ENCODE results near the gene EPDR1. TPM values are rescaled to one million over a fixed set of nuclear protein-coding genes. Genes with fewer than 3 reads are reported as not detected.

The EPDR1 gene
- total and polyA plus RNA-seq, 4 donors: 4.3 to 12.7 (median 9.6) TPM

DNA sequence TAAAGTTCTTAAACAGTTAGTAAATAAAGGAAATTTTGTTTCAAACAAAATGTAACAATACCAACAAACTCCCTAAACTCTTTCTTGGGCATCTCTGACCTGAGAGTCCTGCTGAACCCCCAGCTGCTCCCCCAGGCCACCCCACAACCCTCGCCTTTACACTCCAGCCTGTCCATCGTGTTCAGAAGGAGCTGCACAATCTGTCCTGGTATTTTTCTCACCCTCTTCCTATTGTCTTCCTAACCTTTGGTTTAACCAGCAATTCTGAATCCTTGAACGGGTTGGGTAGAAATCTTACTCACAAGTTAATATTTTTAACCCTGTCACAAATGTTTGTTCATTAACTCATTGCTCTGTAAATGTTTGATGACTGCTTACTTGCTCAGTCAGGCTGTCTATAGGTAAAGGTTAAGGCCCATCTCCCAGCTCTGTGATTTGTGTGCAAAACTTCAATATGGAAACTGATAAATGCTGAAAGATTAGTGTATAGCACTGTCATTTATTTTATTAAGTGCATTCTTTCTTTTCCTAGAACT, 20.7 kb upstream of the EPDR1 start:
- no peak for TF ChIP-seq FOXA1 (IDR thresholded peaks at IDR 0.05)
- no peak for TF ChIP-seq EGR1 (IDR thresholded peaks at IDR 0.05; ENCODE audit: low read depth in 2 of 2)
- TF ChIP-seq, protein P1, sequence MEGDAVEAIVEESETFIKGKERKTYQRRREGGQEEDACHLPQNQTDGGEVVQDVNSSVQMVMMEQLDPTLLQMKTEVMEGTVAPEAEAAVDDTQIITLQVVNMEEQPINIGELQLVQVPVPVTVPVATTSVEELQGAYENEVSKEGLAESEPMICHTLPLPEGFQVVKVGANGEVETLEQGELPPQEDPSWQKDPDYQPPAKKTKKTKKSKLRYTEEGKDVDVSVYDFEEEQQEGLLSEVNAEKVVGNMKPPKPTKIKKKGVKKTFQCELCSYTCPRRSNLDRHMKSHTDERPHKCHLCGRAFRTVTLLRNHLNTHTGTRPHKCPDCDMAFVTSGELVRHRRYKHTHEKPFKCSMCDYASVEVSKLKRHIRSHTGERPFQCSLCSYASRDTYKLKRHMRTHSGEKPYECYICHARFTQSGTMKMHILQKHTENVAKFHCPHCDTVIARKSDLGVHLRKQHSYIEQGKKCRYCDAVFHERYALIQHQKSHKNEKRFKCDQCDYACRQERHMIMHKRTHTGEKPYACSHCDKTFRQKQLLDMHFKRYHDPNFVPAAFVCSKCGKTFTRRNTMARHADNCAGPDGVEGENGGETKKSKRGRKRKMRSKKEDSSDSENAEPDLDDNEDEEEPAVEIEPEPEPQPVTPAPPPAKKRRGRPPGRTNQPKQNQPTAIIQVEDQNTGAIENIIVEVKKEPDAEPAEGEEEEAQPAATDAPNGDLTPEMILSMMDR (IDR thresholded peaks at IDR 0.05; ENCODE audit: low read depth, low read length, missing input control): no peak
- TF ChIP-seq FOXA2 (IDR thresholded peaks at IDR 0.05): no peak
- no peak for TF ChIP-seq RAD21 (IDR thresholded peaks at IDR 0.05)
- TF ChIP-seq, protein P2, sequence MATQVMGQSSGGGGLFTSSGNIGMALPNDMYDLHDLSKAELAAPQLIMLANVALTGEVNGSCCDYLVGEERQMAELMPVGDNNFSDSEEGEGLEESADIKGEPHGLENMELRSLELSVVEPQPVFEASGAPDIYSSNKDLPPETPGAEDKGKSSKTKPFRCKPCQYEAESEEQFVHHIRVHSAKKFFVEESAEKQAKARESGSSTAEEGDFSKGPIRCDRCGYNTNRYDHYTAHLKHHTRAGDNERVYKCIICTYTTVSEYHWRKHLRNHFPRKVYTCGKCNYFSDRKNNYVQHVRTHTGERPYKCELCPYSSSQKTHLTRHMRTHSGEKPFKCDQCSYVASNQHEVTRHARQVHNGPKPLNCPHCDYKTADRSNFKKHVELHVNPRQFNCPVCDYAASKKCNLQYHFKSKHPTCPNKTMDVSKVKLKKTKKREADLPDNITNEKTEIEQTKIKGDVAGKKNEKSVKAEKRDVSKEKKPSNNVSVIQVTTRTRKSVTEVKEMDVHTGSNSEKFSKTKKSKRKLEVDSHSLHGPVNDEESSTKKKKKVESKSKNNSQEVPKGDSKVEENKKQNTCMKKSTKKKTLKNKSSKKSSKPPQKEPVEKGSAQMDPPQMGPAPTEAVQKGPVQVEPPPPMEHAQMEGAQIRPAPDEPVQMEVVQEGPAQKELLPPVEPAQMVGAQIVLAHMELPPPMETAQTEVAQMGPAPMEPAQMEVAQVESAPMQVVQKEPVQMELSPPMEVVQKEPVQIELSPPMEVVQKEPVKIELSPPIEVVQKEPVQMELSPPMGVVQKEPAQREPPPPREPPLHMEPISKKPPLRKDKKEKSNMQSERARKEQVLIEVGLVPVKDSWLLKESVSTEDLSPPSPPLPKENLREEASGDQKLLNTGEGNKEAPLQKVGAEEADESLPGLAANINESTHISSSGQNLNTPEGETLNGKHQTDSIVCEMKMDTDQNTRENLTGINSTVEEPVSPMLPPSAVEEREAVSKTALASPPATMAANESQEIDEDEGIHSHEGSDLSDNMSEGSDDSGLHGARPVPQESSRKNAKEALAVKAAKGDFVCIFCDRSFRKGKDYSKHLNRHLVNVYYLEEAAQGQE (IDR thresholded peaks at IDR 0.05): no peak
- no peak for TF ChIP-seq NR2F2 (IDR thresholded peaks at IDR 0.05)
- TF ChIP-seq RXRA (IDR thresholded peaks at IDR 0.05): no peak
- TF ChIP-seq, protein P3, sequence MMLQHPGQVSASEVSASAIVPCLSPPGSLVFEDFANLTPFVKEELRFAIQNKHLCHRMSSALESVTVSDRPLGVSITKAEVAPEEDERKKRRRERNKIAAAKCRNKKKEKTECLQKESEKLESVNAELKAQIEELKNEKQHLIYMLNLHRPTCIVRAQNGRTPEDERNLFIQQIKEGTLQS (IDR thresholded peaks at IDR 0.05): no peak
- no peak for TF ChIP-seq HNF4A (conservative IDR thresholded peaks at IDR 0.05)
- no peak for TF ChIP-seq GABPA (IDR thresholded peaks at IDR 0.05 in 1 of 2, conservative IDR thresholded peaks at IDR 0.05 in 1 of 2)
- no peak for TF ChIP-seq JUND (IDR thresholded peaks at IDR 0.05)
- TF ChIP-seq TAF1 (conservative IDR thresholded peaks at IDR 0.05): no peak
- TF ChIP-seq, protein P4, sequence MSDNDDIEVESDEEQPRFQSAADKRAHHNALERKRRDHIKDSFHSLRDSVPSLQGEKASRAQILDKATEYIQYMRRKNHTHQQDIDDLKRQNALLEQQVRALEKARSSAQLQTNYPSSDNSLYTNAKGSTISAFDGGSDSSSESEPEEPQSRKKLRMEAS (IDR thresholded peaks at IDR 0.05): no peak
- no peak for TF ChIP-seq SP1 (IDR thresholded peaks at IDR 0.05)
- TF ChIP-seq YY1 (IDR thresholded peaks at IDR 0.05): no peak
- TF ChIP-seq HNF4G (IDR thresholded peaks at IDR 0.05): no peak
- TF ChIP-seq, protein P5, sequence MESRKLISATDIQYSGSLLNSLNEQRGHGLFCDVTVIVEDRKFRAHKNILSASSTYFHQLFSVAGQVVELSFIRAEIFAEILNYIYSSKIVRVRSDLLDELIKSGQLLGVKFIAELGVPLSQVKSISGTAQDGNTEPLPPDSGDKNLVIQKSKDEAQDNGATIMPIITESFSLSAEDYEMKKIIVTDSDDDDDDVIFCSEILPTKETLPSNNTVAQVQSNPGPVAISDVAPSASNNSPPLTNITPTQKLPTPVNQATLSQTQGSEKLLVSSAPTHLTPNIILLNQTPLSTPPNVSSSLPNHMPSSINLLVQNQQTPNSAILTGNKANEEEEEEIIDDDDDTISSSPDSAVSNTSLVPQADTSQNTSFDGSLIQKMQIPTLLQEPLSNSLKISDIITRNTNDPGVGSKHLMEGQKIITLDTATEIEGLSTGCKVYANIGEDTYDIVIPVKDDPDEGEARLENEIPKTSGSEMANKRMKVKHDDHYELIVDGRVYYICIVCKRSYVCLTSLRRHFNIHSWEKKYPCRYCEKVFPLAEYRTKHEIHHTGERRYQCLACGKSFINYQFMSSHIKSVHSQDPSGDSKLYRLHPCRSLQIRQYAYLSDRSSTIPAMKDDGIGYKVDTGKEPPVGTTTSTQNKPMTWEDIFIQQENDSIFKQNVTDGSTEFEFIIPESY (IDR thresholded peaks at IDR 0.05): no peak
- Histone ChIP-seq H3K4me1 (ENCODE audit: control insufficient read depth in 4 of 4, insufficient read depth in 4 of 4, low read length in 3 of 4) (peaks cover 3 to 11% (median 7%) of the 10 kb centered on the region in 4 donors), H3K4me3 (ENCODE audit: low read depth in 1 of 3, low read length in 3 of 3) (no peak overlapping the region), H3K9me3 (ENCODE audit: control insufficient read depth in 4 of 4, low read length in 3 of 4) (no peaks in the 10 kb centered on the region), H3K36me3 (ENCODE audit: control insufficient read depth in 4 of 4, insufficient read depth in 3 of 4, low read depth in 1 of 4, low read length in 3 of 4) (no peaks in the 10 kb centered on the region), H3K27me3 (ENCODE audit: control insufficient read depth in 4 of 4, insufficient read depth in 4 of 4, low read length in 3 of 4) (no peaks in the 10 kb centered on the region), H3K27ac (ENCODE audit: low read depth in 1 of 2, low read length in 2 of 2) (no peak overlapping the region), H3K9ac (ENCODE audit: low read depth in 1 of 2, low read length in 2 of 2) (no peak overlapping the region)
- 69% methylated on average over 3 of the region's 3 CpGs for WGBS
- DNase-seq (ENCODE audit: low spot score): no peak
